NCI-H1694 (cell line): ENCODE results near the gene ZNF625.
"Not testable (repeated sequence)": the region's sequence is repeated elsewhere in the genome, so short reads cannot be mapped to it uniquely, and the experiment has no call there.

Experiments
- DNase-seq: peaks from one replicate; lab custom pipeline; 2025; lab: John Stamatoyannopoulos, UW

The ZNF625 gene

DNA sequence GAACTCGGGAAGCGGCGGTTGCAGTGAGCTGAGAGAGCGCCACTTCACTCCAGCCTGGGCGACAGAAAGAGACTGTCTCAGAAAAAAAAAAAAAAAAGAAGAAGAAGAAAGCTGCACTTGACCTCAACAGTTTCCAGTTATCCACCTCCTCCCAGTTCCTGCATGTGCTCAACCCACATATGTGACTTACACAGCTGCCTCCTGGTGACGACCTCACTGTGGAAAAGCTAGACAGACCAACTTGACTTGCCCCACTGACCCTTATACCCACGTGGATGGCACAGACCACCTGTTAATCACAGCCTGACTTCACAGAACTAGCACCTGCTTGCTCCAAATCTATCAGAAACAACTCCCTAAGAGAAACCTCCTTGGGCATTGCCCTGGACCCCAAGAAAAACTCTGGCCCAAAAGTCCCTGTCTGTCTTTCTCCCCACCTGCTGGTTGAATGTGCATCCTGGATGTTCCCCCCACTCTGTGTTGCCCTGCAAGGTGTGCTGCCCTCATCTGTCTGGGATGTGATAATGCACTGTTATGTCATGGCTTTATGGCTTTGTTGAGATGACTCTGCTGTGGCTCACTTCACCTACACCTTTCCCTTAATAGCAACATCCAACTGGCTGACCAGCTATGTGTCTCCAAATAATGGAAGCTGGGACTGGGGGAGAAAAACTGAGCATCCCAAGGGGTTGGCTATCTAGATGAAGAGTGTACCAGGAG lies 19.2 kb downstream of the ZNF625 start:
- DNase-seq: no peak

DNA sequence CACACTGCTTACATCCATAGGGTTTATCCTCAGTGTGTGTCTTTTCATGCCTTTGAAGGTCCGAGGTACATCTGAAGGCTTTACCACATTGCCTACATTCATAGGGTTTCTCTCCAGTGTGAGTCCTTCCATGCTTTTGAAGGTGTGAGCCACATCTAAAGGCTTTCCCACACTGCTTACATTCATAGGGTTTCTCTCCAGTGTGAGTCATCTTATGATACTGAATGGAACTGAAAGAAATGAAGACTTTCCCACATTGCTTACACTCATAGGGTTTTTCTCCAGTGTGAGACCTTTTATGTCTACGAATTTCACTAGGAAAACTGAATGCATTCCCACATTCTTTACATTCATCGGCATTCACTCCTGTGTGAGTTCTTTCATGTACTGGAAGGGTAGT lies 23.5 kb downstream of the ZNF625 start:
- no peak for DNase-seq

- no peak for DNase-seq
Observed at GRCh38 chr19:12126707-12127106, 29.8 kb downstream of the ZNF625 start.

DNA sequence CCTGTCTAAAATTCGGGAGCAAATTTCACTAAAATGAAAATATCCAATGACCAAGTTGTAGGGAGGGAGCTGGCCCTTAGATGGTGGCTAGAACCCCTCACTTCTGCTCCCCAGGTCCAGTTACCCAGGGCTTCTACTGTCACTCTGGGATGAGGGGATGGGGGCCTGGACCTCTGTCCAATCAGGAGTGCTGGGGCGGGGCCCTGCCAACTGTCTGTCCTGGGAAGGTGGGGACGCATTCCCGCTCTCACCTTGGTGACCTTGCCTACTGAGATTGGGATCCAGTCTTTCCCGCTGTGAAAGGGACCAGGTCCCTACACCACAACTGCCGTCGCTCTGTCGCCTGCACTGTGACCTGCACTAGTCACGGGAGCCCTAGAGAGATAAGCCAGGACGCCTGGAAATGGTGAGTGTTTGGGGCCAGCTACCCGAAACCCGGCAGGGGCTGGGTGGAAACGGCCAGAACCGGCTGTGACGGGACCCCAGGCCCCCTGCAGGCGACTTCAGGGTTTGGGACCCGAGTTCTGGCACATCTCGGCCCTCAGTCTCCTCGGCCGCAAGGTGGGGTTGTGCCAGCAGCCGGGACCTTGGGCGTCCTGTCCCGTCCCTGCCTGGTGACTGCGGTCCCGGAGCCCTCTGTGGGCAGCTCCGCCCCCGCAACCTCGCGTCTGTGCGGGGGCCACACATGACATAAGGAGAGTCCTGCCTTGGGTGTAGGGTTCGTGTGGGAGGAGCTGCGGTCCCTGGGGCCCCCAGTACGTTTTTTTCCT lies 39.1 kb downstream of the ZNF625 start:
- no peak for DNase-seq

GRCh38 chr19:12113121-12113520 lies 43.4 kb downstream of the ZNF625 start:
- DNase-seq: no peak

- DNase-seq: no peak
Observed at GRCh38 chr19:12112701-12113100, 43.8 kb downstream of the ZNF625 start.

- DNase-seq: no peak
Observed at GRCh38 chr19:12111943-12112637, 44.4 kb downstream of the ZNF625 start.

GRCh38 chr19:12111176-12111575 lies 45.4 kb downstream of the ZNF625 start:
- DNase-seq: no peak

GRCh38 chr19:12103909-12104308 lies 52.6 kb downstream of the ZNF625 start:
- DNase-seq: not testable (repeated sequence)

GRCh38 chr19:12098040-12098439 lies 58.5 kb downstream of the ZNF625 start:
- no peak for DNase-seq

DNA sequence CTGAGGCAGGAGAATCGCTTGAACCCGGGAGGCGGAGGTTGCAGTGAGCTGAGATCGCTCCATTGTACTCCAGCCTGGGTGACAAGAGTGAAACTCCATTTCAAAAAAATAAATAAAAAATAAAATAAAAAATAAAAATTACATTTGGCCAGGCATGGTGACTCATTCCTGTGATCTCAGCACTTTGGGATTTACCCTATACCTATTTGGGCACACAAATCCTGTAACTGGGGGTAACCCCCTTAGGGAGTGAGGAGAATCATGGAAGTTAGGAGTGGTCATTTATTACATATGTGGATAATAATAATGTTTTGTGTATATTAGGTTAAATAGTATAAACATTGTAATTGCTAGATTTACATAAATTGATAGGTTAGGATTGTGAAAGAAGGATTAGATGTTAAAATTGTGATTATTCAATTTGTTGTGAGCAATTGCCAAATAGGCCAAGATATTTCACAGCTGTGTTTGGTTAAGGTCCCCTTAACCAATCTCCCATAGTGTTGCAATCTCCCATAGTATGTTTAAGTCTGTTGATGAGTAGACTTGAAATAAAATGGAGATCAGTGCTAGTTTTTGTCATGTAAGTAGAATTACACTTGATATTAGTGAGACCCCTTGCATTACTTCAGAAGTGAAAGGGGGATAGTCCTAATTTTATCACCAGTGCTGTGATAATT lies 61.3 kb downstream of the ZNF625 start:
- no peak for DNase-seq
